Placental pericyte (primary cell): ENCODE data around the gene CDKN1A. TPM values are rescaled to one million over a fixed set of nuclear protein-coding genes. Genes with fewer than 3 reads are reported as not detected.

ENCODE experiments used
- small RNA-seq: library from RNA; depleted of rRNA; stranded (forward); fragments of <200 nt; gene quantifications from one replicate; pipeline ENCODE3, GENCODE V24; 2012; ENCODE audit warnings: low replicate concordance
- total RNA-seq: library from RNA; depleted of rRNA; stranded (reverse); fragments of >200 nt; gene quantifications from 2 replicates; pipeline ENCODE4 v1.2.3, GENCODE V29; 2012

Gene CDKN1A
- 486 and 659 TPM in 2 replicates for total RNA-seq

DNA sequence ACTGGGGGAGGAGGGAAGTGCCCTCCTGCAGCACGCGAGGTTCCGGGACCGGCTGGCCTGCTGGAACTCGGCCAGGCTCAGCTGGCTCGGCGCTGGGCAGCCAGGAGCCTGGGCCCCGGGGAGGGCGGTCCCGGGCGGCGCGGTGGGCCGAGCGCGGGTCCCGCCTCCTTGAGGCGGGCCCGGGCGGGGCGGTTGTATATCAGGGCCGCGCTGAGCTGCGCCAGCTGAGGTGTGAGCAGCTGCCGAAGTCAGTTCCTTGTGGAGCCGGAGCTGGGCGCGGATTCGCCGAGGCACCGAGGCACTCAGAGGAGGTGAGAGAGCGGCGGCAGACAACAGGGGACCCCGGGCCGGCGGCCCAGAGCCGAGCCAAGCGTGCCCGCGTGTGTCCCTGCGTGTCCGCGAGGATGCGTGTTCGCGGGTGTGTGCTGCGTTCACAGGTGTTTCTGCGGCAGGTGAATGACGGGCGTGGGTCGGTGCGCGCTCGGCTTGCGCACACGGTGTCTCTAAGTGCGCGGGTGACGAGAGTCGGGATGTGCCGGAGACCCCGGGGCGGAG, at the start of gene CDKN1A:
CDKN1A (plus strand) TSS at position 227 of the 555 bp plus-strand sequence. CDS start 5,388 bp downstream, outside the sequence.

DNA sequence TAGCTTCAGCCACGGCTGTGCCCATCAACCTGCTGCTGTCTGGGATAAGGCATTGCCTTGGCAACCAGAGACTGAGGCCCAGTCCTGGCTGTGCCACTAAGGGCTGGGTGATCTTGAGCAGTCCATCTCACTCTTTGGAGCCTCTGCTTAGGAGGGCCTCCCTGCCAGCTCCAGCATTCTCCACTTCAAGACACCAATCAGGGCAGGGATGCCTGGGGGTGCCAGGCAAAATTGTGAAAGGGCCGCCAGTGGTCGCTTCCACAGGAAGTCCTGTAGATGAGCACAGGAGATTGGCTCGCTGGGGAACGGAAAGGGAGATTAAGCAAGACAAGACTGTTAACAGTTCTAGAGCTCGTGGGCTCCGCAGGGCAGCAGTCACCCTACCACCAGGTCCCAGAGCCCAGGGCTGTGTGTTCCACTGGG, 19.0 kb downstream of the CDKN1A start, which contains the start of gene RAB44:
RAB44 (plus strand) TSS at position 346 of the 423 bp plus-strand sequence. CDS start 6,410 bp downstream, outside the sequence.

Small RNA genes lying within 50 kb of the gene (small RNA-seq; reads per million reads assigned to genes)
- gene RF00019, result not detected
- 29.1 reads per million, percentile 97 among the genes with 10 or more reads in this experiment for gene RNU1-88P

Other genes with a start within 250 kb of the CDKN1A start
- gene PXT1, start 235.9 kb upstream of the CDKN1A start, total RNA-seq, result not detected in 2 replicates
- gene KCTD20, start 235.7 kb upstream of the CDKN1A start, total RNA-seq, result 34.1 and 74.6 TPM in 2 replicates
- gene STK38, start 131.2 kb upstream of the CDKN1A start, total RNA-seq, result 21.4 and 24.6 TPM in 2 replicates
- gene SRSF3, start 84.4 kb upstream of the CDKN1A start, total RNA-seq, result 130 and 199 TPM in 2 replicates
- under 0.01 TPM in 1 of 2 replicates, not detected in the other for gene RAB44, start 19.1 kb downstream of the CDKN1A start, total RNA-seq
- gene CPNE5, start 160.7 kb downstream of the CDKN1A start, total RNA-seq, result 0.14 and 0.66 TPM in 2 replicates
- 31.7 and 41.5 TPM in 2 replicates for gene PPIL1, start 196.1 kb downstream of the CDKN1A start, total RNA-seq
- 46.4 and 71.9 TPM in 2 replicates for gene C6orf89, start 207.2 kb downstream of the CDKN1A start, total RNA-seq